IMR-90 (cell line): ENCODE measurements around the gene PRSS23. TPM values are rescaled to one million over a fixed set of nuclear protein-coding genes. Genes with fewer than 3 reads are reported as not detected.

Experiments used
- ATAC-seq: fragments of 200-7000 bp; cut with Tn5 transposase; 2 replicates; pipeline ENCODE4 v1.9.1; 2020; ENCODE audit warnings: low read depth, mild to moderate bottlenecking, moderate library complexity
- BruUV-seq: library from RNA; stranded (reverse); fragments of 400-500 nt; replicated peaks from 2 replicates; lab custom pipeline; 2021; lab: Mats Ljungman, UMichigan
- CTCF ChIA-PET: fragments of 300-600 bp; formaldehyde crosslinking; extraction: SDS; loops from one replicate; lab custom pipeline; 2021; ENCODE audit warnings: antibody characterized with exemption; lab: Yijun Ruan, JAX
- POLR2A ChIA-PET: fragments of 300-600 bp; sonication (Branson Sonifier 250); formaldehyde crosslinking; loops from one replicate; lab custom pipeline; 2022; ENCODE audit warnings: antibody characterized with exemption; ENCODE audit not compliant: unreplicated experiment; lab: Charles Lee
- DNase-seq: peaks from one replicate; pipeline ENCODE4 v3.0.0; 2013
- H2AFZ ChIP-seq: replicated peaks from 2 replicates; pipeline ENCODE3; 2013; ENCODE audit warnings: low read length, mild to moderate bottlenecking; ENCODE audit not compliant: poor library complexity
- H2AK5ac ChIP-seq: 2 replicates; pipeline ENCODE4 v1.6.1; 2013; ENCODE audit warnings: low read depth, low read length, inconsistent platforms
- H2AK9ac ChIP-seq: replicated peaks from 2 replicates; pipeline ENCODE3; 2013; ENCODE audit warnings: mild to moderate bottlenecking, low read depth, low read length, moderate library complexity; ENCODE audit not compliant: poor library complexity
- H2BK120ac ChIP-seq: 2 replicates; pipeline ENCODE4 v1.6.1; 2013; ENCODE audit warnings: low read depth, low read length, inconsistent platforms
- H2BK15ac ChIP-seq: 3 replicates; pipeline ENCODE4 v1.6.1; 2013; ENCODE audit warnings: low read depth, low read length, inconsistent platforms
- H2BK20ac ChIP-seq: 2 replicates; pipeline ENCODE4 v1.6.1; 2013; ENCODE audit warnings: low read depth, mild to moderate bottlenecking, inconsistent platforms, low read length, moderate library complexity
- H2BK5ac ChIP-seq: 2 replicates; pipeline ENCODE4 v1.6.1; 2013; ENCODE audit warnings: mild to moderate bottlenecking, low read depth, low read length, inconsistent platforms; ENCODE audit not compliant: poor library complexity, severe bottlenecking
- H3K14ac ChIP-seq: replicated peaks from 2 replicates; pipeline ENCODE4 v1.6.1; 2013; ENCODE audit warnings: low read depth, low read length, inconsistent platforms
- H3K18ac ChIP-seq: 2 replicates; pipeline ENCODE4 v1.6.1; 2013; ENCODE audit warnings: low read depth, low read length, control low read depth
- H3K23ac ChIP-seq: 2 replicates; pipeline ENCODE4 v1.6.1; 2013; ENCODE audit warnings: low read depth, low read length, inconsistent platforms
- H3K27ac ChIP-seq: 2 replicates; pipeline ENCODE4 v1.5.1; 2013; ENCODE audit warnings: mild to moderate bottlenecking, control low read depth, low read length; ENCODE audit not compliant: insufficient read depth
- H3K27me3 ChIP-seq: 2 replicates; pipeline ENCODE4 v1.6.1; 2013; ENCODE audit warnings: low read length; ENCODE audit not compliant: control insufficient read depth, insufficient read depth
- H3K36me3 ChIP-seq: 2 replicates; pipeline ENCODE4 v1.6.1; 2013; ENCODE audit warnings: low read length, mixed read lengths; ENCODE audit not compliant: control insufficient read depth, insufficient read depth
- H3K4ac ChIP-seq: 2 replicates; pipeline ENCODE4 v1.6.1; 2013; ENCODE audit warnings: low read depth, low read length, inconsistent platforms
- H3K4me1 ChIP-seq: 2 replicates; pipeline ENCODE4 v1.6.1; 2013; ENCODE audit warnings: low read length, mixed read lengths; ENCODE audit not compliant: control insufficient read depth, insufficient read depth
- H3K4me2 ChIP-seq: 2 replicates; pipeline ENCODE4 v1.6.1; 2013; ENCODE audit warnings: low read depth, mild to moderate bottlenecking, control low read depth, low read length, moderate library complexity
- H3K4me3 ChIP-seq: 2 replicates; pipeline ENCODE4 v1.5.1; 2013; ENCODE audit warnings: low read depth, mild to moderate bottlenecking, control low read depth, low read length, moderate library complexity; ENCODE audit not compliant: insufficient read depth
- H3K56ac ChIP-seq: 2 replicates; pipeline ENCODE4 v1.6.1; 2013; ENCODE audit warnings: low read length, inconsistent platforms; ENCODE audit not compliant: insufficient read depth; ENCODE audit errors: extremely low read depth
- H3K79me1 ChIP-seq, 2 experiments: 2 replicates each; pipeline ENCODE4 v1.6.1; 2013; ENCODE audit warnings: low read length in 2 of 2, inconsistent platforms in 1 of 2, low read depth in 1 of 2
- H3K9ac ChIP-seq: 2 replicates; pipeline ENCODE4 v1.6.1; 2013; ENCODE audit warnings: low read depth, low read length, control low read depth
- H3K9me1 ChIP-seq: 2 replicates; pipeline ENCODE4 v1.6.1; 2013; ENCODE audit warnings: low read length, inconsistent platforms; ENCODE audit not compliant: insufficient read depth
- H3K9me3 ChIP-seq: 2 replicates; pipeline ENCODE4 v1.6.1; 2013; ENCODE audit warnings: low read length; ENCODE audit not compliant: control insufficient read depth, insufficient read depth
- H4K20me1 ChIP-seq: 2 replicates; pipeline ENCODE4 v1.6.1; 2013; ENCODE audit warnings: low read length, inconsistent platforms; ENCODE audit not compliant: insufficient read depth
- H4K5ac ChIP-seq: 2 replicates; pipeline ENCODE4 v1.6.1; 2013; ENCODE audit warnings: mild to moderate bottlenecking, low read depth, low read length, control low read depth
- H4K8ac ChIP-seq, 2 experiments: 2 replicates each; pipeline ENCODE4 v1.6.1; 2013; ENCODE audit warnings: low read depth in 2 of 2, low read length in 2 of 2, control low read depth in 1 of 2, inconsistent platforms in 1 of 2
- H4K91ac ChIP-seq: 2 replicates; pipeline ENCODE4 v1.6.1; 2013; ENCODE audit warnings: low read depth, low read length, inconsistent platforms; ENCODE audit not compliant: insufficient read depth
- CEBPB ChIP-seq: IDR thresholded peaks from 2 replicates; pipeline ENCODE4 v1.6.1; 2012; ENCODE audit warnings: low read depth, low read length, improper control_type of control experiment
- CTCF ChIP-seq: conservative IDR thresholded peaks from 2 replicates; pipeline ENCODE4 v1.5.1; 2012; ENCODE audit warnings: mild to moderate bottlenecking, low read depth, low read length, improper control_type of control experiment
- MAFK ChIP-seq: IDR thresholded peaks from 2 replicates; pipeline ENCODE4 v1.6.1; 2012; ENCODE audit warnings: low read depth, low read length, improper control_type of control experiment
- RCOR1 ChIP-seq: IDR thresholded peaks from 2 replicates; pipeline ENCODE4 v1.6.1; 2012; ENCODE audit warnings: mild to moderate bottlenecking, low read length, improper control_type of control experiment; ENCODE audit not compliant: insufficient replicate concordance
- SMC3 ChIP-seq: fragments of 150-350 bp; IDR thresholded peaks from 2 replicates; pipeline ENCODE4 v1.6.1; 2016; ENCODE audit warnings: low read depth, mild to moderate bottlenecking, antibody characterized with exemption, low read length, moderate library complexity
- WGBS, 2 experiments: methylation state at CpG; one replicate each; pipeline versions ENCODE4 v1.1.5 to v1.1.7; 2013; ENCODE audit warnings: missing lambda C conversion rate in 2 of 2; ENCODE audit not compliant: insufficient read length in 1 of 2; ENCODE audit errors: extremely low coverage in 2 of 2; 5-methylcytosine and 5-hydroxymethylcytosine counted together
- dilution Hi-C: fragments of 300-500 bp; cut with HindIII; formaldehyde crosslinking; loops from one replicate; pipeline ENCODE4 v1.14.3; 2018; ENCODE audit warnings: low sequenced_read_pairs; ENCODE audit not compliant: unreplicated experiment
- in situ Hi-C: fragments of 300-500 bp; cut with MboI; formaldehyde crosslinking; loops from 3 replicates; pipeline ENCODE4 v1.14.3; 2019; ENCODE audit warnings: low sequenced_read_pairs, inconsistent platforms, mixed read lengths
- intact Hi-C: fragments of 100-400 bp; cut with micrococcal nuclease; formaldehyde crosslinking; loops from 2 replicates; pipeline ENCODE4 v1.10.0; 2022
- polyA plus RNA-seq, 3 experiments: library from polyadenylated mRNA; depleted of rRNA; stranded (reverse); fragments of >200 nt; gene quantifications; 2 replicates each; pipeline ENCODE4 v1.2.3, GENCODE V29; 2012; ENCODE audit warnings: low replicate concordance in 1 of 3
- total RNA-seq: library from RNA; depleted of rRNA; stranded (reverse); fragments of >200 nt; gene quantifications from 2 replicates; pipeline ENCODE4 v1.2.3, GENCODE V29; 2012

Gene PRSS23
- total and polyA plus RNA-seq, 2 of the 4 experiments (the other 2 are of a cell fraction) = 100 to 199 TPM

- no CpG with 5 or more reads among the region's 1 CpG for WGBS, 2 experiments
- H3K4me1 ChIP-seq = peaks cover 15% of the 10 kb centered on the region
- CTCF ChIA-PET = no interaction called here
These were observed 12.6 kb downstream of the PRSS23 start for GRCh38 chr11:86812981-86813380.

More at GRCh38 chr11:86812981-86813380, 12.6 kb downstream of the PRSS23 start:
- no TSS peak for BruUV-seq
- H3K4ac ChIP-seq = peak overlapping the region; percentile 57
- POLR2A ChIA-PET = no interaction called here
- peak overlapping the region in 1 of 2 experiments; percentile 40; a peak in 1 of 4 replicates for H4K8ac ChIP-seq
- peak overlapping the region; percentile 40 for H4K91ac ChIP-seq
- 0 out of 3 replicates have a peak overlapping the region, but pooled peaks have one; percentile 36 for H2BK15ac ChIP-seq
- H3K4me2 ChIP-seq = no peak overlapping the region
- no peak overlapping the region for H4K5ac ChIP-seq
- 0 out of 2 replicates have a peak, but pooled peaks cover 4% of the 10 kb centered on the region for H3K36me3 ChIP-seq
- H3K27ac ChIP-seq = no peak overlapping the region
- no peaks in the 10 kb centered on the region for H3K9me3 ChIP-seq
- H3K23ac ChIP-seq = no peak overlapping the region; the same call in 1 of the 2 replicates
- no peak overlapping the region for H3K4me3 ChIP-seq
- H2BK20ac ChIP-seq = peak overlapping the region; percentile 61; the same call in 1 of the 2 replicates
- H3K18ac ChIP-seq = no peak overlapping the region
- DNase-seq (peak; percentile 21), ATAC-seq (no peak)
- intact Hi-C loops = no loop called here
- no peak for TF ChIP-seq SMC3
- no peak for TF ChIP-seq CEBPB
- no peak for TF ChIP-seq RCOR1
- TF ChIP-seq CTCF = no peak
- TF ChIP-seq MAFK = no peak
- dilution Hi-C loops = no loop called here
- no peak overlapping the region for H2AK9ac ChIP-seq
- peak overlapping the region; percentile 92; the same call in 1 of the 2 replicates for H2AK5ac ChIP-seq
- H3K79me1 ChIP-seq = peaks cover 22 to 59% of the 10 kb centered on the region in 2 experiments
- H3K56ac ChIP-seq = no peak overlapping the region
- H3K9me1 ChIP-seq = peaks cover 22% of the 10 kb centered on the region
- no peak overlapping the region for H2AFZ ChIP-seq
- no peaks in the 10 kb centered on the region for H3K27me3 ChIP-seq
- peak overlapping the region; percentile 84 for H2BK120ac ChIP-seq
- in situ Hi-C loops = loop anchor here (10.0 kb wide), 1 partner anchor 448 kb away; no protein-coding TSS in a partner anchor
- no peak overlapping the region for H2BK5ac ChIP-seq
- no peak overlapping the region; the same call in 1 of the 2 replicates for H3K14ac ChIP-seq
- H3K9ac ChIP-seq = no peak overlapping the region
- H4K20me1 ChIP-seq = no peaks in the 10 kb centered on the region
